A673 (cell line): Measurements from ENCODE around the gene OBSCN. TPM values are rescaled to one million over a fixed set of nuclear protein-coding genes. Genes with fewer than 3 reads are reported as not detected.

Source experiments
- BruUV-seq: library from RNA; stranded (reverse); fragments of 400-500 nt; replicated peaks from 2 replicates; lab custom pipeline; 2021; lab: Mats Ljungman, UMichigan
- CTCF ChIA-PET: fragments of 300-600 bp; sonication (Branson Sonifier 250); formaldehyde crosslinking; loops from one replicate; lab custom pipeline; 2022; ENCODE audit warnings: antibody characterized with exemption; lab: Charles Lee
- POLR2A ChIA-PET: fragments of 300-600 bp; sonication (Branson Sonifier 250); formaldehyde crosslinking; loops from one replicate; lab custom pipeline; 2022; ENCODE audit warnings: antibody characterized with exemption; ENCODE audit not compliant: low non-redundant PET; lab: Charles Lee
- DNase-seq: peaks from one replicate; pipeline ENCODE4 v3.0.0-alpha.2; 2015; ENCODE audit warnings: low spot score
- H3K27ac ChIP-seq: fragments of 200-600 bp; sonication (generic); 2 replicates; pipeline ENCODE4 v1.5.1; 2016; ENCODE audit warnings: mixed run types, low read depth, mild to moderate bottlenecking, mixed read lengths, antibody characterized with exemption, low read length; ENCODE audit not compliant: poor library complexity, severe bottlenecking
- H3K27me3 ChIP-seq: fragments of 200-600 bp; sonication (generic); replicated peaks from 2 replicates; pipeline ENCODE4 v1.6.1; 2017; ENCODE audit warnings: mixed run types, low read depth, mild to moderate bottlenecking, mixed read lengths, antibody characterized with exemption, low read length; ENCODE audit not compliant: insufficient read depth, poor library complexity
- H3K36me3 ChIP-seq: fragments of 200-600 bp; sonication (generic); 2 replicates; pipeline ENCODE4 v1.6.1; 2016; ENCODE audit warnings: mixed run types, mild to moderate bottlenecking, mixed read lengths, antibody characterized with exemption, low read length; ENCODE audit not compliant: insufficient read depth, poor library complexity, severe bottlenecking
- H3K4me1 ChIP-seq: fragments of 200-600 bp; sonication (generic); 2 replicates; pipeline ENCODE4 v1.6.1; 2017; ENCODE audit warnings: mixed run types, mild to moderate bottlenecking, mixed read lengths, antibody characterized with exemption, low read length; ENCODE audit not compliant: insufficient read depth, poor library complexity, severe bottlenecking
- H3K4me3 ChIP-seq: fragments of 200-600 bp; sonication (generic); 2 replicates; pipeline ENCODE4 v1.5.1; 2016; ENCODE audit warnings: low read depth, mixed run types, mild to moderate bottlenecking, mixed read lengths, low read length; ENCODE audit not compliant: poor library complexity, severe bottlenecking
- H3K9me3 ChIP-seq: fragments of 200-600 bp; sonication (generic); 2 replicates; pipeline ENCODE4 v1.6.1; 2016; ENCODE audit warnings: mixed run types, low read depth, mild to moderate bottlenecking, mixed read lengths, antibody characterized with exemption, low read length; ENCODE audit not compliant: poor library complexity, severe bottlenecking
- CTCF ChIP-seq: fragments of 300-800, 200-600 bp; sonication (generic); conservative IDR thresholded peaks from 2 replicates; pipeline ENCODE4 v1.5.1; 2017; ENCODE audit warnings: low read depth, mild to moderate bottlenecking, antibody characterized with exemption, low read length, moderate library complexity, mixed read lengths
- EZH2 ChIP-seq: fragments of 200-600 bp; sonication (generic); IDR thresholded peaks from 2 replicates; pipeline ENCODE4 v1.6.1; 2017; ENCODE audit warnings: borderline replicate concordance, low read depth, mild to moderate bottlenecking, mixed read lengths, antibody characterized with exemption, low read length; ENCODE audit not compliant: poor library complexity, severe bottlenecking
- intact Hi-C: fragments of 100-400 bp; cut with micrococcal nuclease; formaldehyde crosslinking; loops from one replicate; pipeline ENCODE4 v1.10.0; 2022; ENCODE audit not compliant: unreplicated experiment
- total RNA-seq: library from RNA; stranded (reverse); gene quantifications from 2 replicates; pipeline ENCODE4 v1.2.3, GENCODE V29; 2021

Gene OBSCN
- total RNA-seq, 1 experiment from 2014 or later = 37.7 TPM

- intact Hi-C loops = no loop called here
- no peak for DNase-seq
- no TSS peak for BruUV-seq
- H3K27me3 ChIP-seq = peaks cover 24% of the 10 kb centered on the region
- ChIA-PET CTCF (no interaction called here), POLR2A (no interaction called here)
- H3K9me3 ChIP-seq = no peaks in the 10 kb centered on the region
- no peaks in the 10 kb centered on the region for H3K36me3 ChIP-seq
- H3K4me3 ChIP-seq = no peak overlapping the region
- no peaks in the 10 kb centered on the region for H3K4me1 ChIP-seq
- H3K27ac ChIP-seq = no peak overlapping the region
- TF ChIP-seq CTCF (no peak), EZH2 (no peak)
Observed at GRCh38 chr1:228159008-228159665, 48.7 kb upstream of the OBSCN start.

- no peaks in the 10 kb centered on the region for H3K9me3 ChIP-seq
- no peak overlapping the region for H3K27ac ChIP-seq
Observed at GRCh38 chr1:228160201-228160761, 47.6 kb upstream of the OBSCN start.

GRCh38 chr1:228161362-228161761, 46.5 kb upstream of the OBSCN start:
- intact Hi-C loops = no loop called here
- H3K36me3 ChIP-seq = no peaks in the 10 kb centered on the region
- H3K4me1 ChIP-seq = peaks cover 8% of the 10 kb centered on the region
- H3K4me3 ChIP-seq = no peak overlapping the region
- POLR2A ChIA-PET = no interaction called here
- TF ChIP-seq EZH2 = no peak
- no peak for TF ChIP-seq CTCF
- BruUV-seq = no TSS peak
- no peaks in the 10 kb centered on the region for H3K9me3 ChIP-seq
- peaks cover 24% of the 10 kb centered on the region for H3K27me3 ChIP-seq
- DNase-seq = no peak
- CTCF ChIA-PET = no interaction called here
- no peak overlapping the region for H3K27ac ChIP-seq

More at GRCh38 chr1:228160201-228160761, 47.6 kb upstream of the OBSCN start:
- ChIA-PET CTCF (no interaction called here), POLR2A (no interaction called here)
- DNase-seq = no peak
- H3K36me3 ChIP-seq = no peaks in the 10 kb centered on the region
- BruUV-seq = no TSS peak
- intact Hi-C loops = no loop called here
- H3K4me1 ChIP-seq = peaks cover 6% of the 10 kb centered on the region
- H3K4me3 ChIP-seq = no peak overlapping the region
- no peak for TF ChIP-seq EZH2
- TF ChIP-seq CTCF = no peak
- H3K27me3 ChIP-seq = peaks cover 24% of the 10 kb centered on the region
